Heart right ventricle (tissue), 16 donors: ENCODE measurements around the gene CXCR1. TPM values are rescaled to one million over a fixed set of nuclear protein-coding genes. Genes with fewer than 3 reads are reported as not detected.

Source experiments
- ATAC-seq, 8 donors: fragments of 200-7000 bp; cut with Tn5 transposase; one replicate each; pipeline ENCODE4 v1.9.1; 2020; ENCODE audit warnings: mild to moderate bottlenecking in 8 of 8, moderate library complexity in 8 of 8, moderate number of reproducible peaks in 1 of 8
- DNase-seq, 2 donors: peaks; one replicate each; pipeline ENCODE4 v3.0.0-alpha.2; 2020
- H3K27ac ChIP-seq, 10 donors: fragments of 200-600 bp; sonication (generic) in 2 of 10; one replicate each; pipeline versions ENCODE4 v1.5.0 to v1.8.0; 2020 to 2022; ENCODE audit warnings: mild to moderate bottlenecking in 3 of 10
- H3K27me3 ChIP-seq, 7 donors: fragments of 200-600 bp; one replicate each; pipeline ENCODE4 v1.8.0; 2021 to 2022; ENCODE audit warnings: mild to moderate bottlenecking in 2 of 7
- H3K36me3 ChIP-seq, 9 donors: fragments of 200-600 bp; sonication (generic) in 1 of 9; one replicate each; pipeline versions ENCODE4 v1.5.0 to v1.8.0; 2020 to 2022; ENCODE audit warnings: mild to moderate bottlenecking in 2 of 9
- H3K4me1 ChIP-seq, 9 donors: fragments of 200-600 bp; sonication (generic) in 1 of 9; one replicate each; pipeline versions ENCODE4 v1.5.0 to v1.8.0; 2020 to 2022; ENCODE audit warnings: mild to moderate bottlenecking in 4 of 9
- H3K4me3 ChIP-seq, 10 donors: fragments of 200-600 bp; sonication (generic) in 2 of 10; one replicate each; pipeline versions ENCODE4 v1.5.0 to v1.8.0; 2020 to 2022; ENCODE audit warnings: mild to moderate bottlenecking in 7 of 10, moderate library complexity in 2 of 10
- H3K9me3 ChIP-seq, 11 donors: fragments of 200-600 bp in 10 of 11; sonication (generic) in 2 of 11; one replicate each; pipeline versions ENCODE4 v1.5.0 to v1.8.0; 2013 to 2022; ENCODE audit warnings: mild to moderate bottlenecking in 2 of 11, control low read depth in 1 of 11, moderate library complexity in 1 of 11
- WGBS, 2 donors: extraction: QIAGEN DNeasy Blood & Tissue Kit; methylation state at CpG; one replicate each; pipeline ENCODE4 v1.1.7; 2013; ENCODE audit warnings: inconsistent platforms in 1 of 2; 5-methylcytosine and 5-hydroxymethylcytosine counted together
- intact Hi-C, 10 donors: fragments of 100-400 bp; cut with DNase I; formaldehyde crosslinking; loops; one replicate each; pipeline versions ENCODE4 v1.11.1 to v1.14.2; 2022
- polyA plus RNA-seq, 2 donors: library from polyadenylated mRNA; stranded (reverse); fragments of 200-250 nt; gene quantifications; one replicate each; pipeline ENCODE4 v1.2.3, GENCODE V29; 2013
- total RNA-seq, 10 donors: library from RNA; stranded (reverse); fragmentation: NEBNext Ultra II Directional in 3 of 10; extraction: Animal tissue kit (Norgen Biotek cat#: 25700) in 3 of 10; gene quantifications; one replicate each; pipeline versions ENCODE4 v1.2.1 to v1.2.4, GENCODE V29; 2021 to 2023
- TF ChIP-seq, protein P1 (sequence below), 9 donors: fragments of 200-600 bp; sonication (generic) in 2 of 9; IDR thresholded peaks; one replicate each; pipeline versions ENCODE4 v1.5.0 to v1.8.0; 2021 to 2022; ENCODE audit warnings: antibody characterized with exemption in 9 of 9, mild to moderate bottlenecking in 5 of 9, moderate library complexity in 1 of 9
- donor health status: Arrhythmogenic right ventricular cardiomyopathy.
- donor health status: ischemic (EF 13 %, LVEDD 7.1; RV severe dilation, severe dysfunction).
- donor health status: healthy with polysubstance abuse.
- donor health status: DM: no; HTN: yes; CAD: no.
- donor health status: DM: no; HTN: no; CAD: no.
- donor health status: ischemic (EF 25% LVEDD 6.9; RV normal size, moderate dysfunction).
- donor health status: ischemic (EF 25% LVEDD 5.7; RV mildly dilated, moderate dysfunction).
- donor health status: healthy.
- donor health status: DM: yes; HTN: yes; CAD: no.
- donor health status: Ischemic cardiomyopathy.
- donor health status: ischemic (EF 35%, LVEDD 5.7; RV mildly dilated, moderate dysfunction).
- donor health status: nonischemic (EF 11% LVEDD 7.7; RV severe dilation, severe dysfunction).
- donor health status: DM: yes; HTN: yes; CAD: no.
- donor health status: PGD.
- donor health status: ischemic (EF 29% LVEDD 5.4; RV normal size, mild dysfunction).
- donor health status: nonischemic (EF 23%, LVEDD 6.1; RV moderate dilation, normal function).

CXCR1 gene
- total and polyA plus RNA-seq, 12 donors = 0.10 to 2.6 (median 0.42) TPM; not detected in 1

DNA sequence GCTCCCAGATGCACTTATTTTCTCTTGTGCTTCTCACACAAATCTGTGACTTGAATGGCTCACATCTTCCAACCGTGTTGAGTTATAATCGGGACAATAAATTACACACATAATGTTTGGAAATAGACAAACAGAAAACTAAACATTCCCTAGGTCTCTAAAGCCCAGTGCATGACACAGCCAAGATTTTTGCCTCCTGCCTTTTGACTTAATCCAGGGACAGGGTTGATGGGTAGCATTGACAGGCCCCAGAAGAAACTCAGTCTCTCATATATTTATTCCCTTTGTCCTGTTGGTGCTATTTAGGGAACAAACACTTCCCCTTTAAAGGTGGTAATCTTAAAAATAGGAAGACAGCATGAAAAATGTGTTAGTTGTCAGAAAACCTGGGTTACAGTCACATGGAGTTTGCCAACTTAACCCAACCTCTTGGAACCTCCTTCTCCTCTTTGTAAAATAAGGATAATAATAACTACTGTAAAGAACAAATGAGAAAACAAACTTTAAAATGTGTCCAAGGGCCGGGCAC is 26.2 kb upstream of the CXCR1 start:
- Histone ChIP-seq H3K4me3 (no peak overlapping the region), H3K27ac (no peak overlapping the region), H3K9me3 (no peaks in the 10 kb centered on the region), H3K27me3 (no peaks in the 10 kb centered on the region), H3K4me1 (peaks cover 0 to 13% (median 0%) of the 10 kb centered on the region in 9 donors), H3K36me3 (no peaks in the 10 kb centered on the region)
- TF ChIP-seq, protein P1, sequence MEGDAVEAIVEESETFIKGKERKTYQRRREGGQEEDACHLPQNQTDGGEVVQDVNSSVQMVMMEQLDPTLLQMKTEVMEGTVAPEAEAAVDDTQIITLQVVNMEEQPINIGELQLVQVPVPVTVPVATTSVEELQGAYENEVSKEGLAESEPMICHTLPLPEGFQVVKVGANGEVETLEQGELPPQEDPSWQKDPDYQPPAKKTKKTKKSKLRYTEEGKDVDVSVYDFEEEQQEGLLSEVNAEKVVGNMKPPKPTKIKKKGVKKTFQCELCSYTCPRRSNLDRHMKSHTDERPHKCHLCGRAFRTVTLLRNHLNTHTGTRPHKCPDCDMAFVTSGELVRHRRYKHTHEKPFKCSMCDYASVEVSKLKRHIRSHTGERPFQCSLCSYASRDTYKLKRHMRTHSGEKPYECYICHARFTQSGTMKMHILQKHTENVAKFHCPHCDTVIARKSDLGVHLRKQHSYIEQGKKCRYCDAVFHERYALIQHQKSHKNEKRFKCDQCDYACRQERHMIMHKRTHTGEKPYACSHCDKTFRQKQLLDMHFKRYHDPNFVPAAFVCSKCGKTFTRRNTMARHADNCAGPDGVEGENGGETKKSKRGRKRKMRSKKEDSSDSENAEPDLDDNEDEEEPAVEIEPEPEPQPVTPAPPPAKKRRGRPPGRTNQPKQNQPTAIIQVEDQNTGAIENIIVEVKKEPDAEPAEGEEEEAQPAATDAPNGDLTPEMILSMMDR (IDR thresholded peaks at IDR 0.05) = no peak
- 73 to 76% methylated on average over 3 of the region's 3 CpGs for WGBS, 2 donors
- ATAC-seq (no peak), DNase-seq (no peak)
- intact Hi-C loops = no loop called here

DNA sequence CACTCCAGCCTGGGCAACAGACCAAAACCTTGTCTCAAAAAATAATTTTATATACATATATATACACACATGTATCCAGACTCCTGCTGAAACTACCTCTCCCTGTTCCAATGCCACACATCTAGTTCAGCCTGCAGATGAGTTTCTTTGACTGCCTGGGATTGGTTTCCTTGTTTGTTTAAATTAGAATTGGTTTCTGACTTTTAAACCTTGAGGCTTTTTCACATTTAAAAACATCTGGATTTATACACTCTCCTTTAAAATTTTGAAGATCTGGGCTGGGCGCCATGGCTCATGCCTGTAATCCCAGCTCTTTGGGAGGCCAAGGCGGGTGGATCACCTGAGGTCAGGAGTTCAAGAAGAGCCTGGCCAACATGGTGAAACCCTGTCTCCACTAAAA is 21.8 kb upstream of the CXCR1 start:
- ATAC-seq = no peak

DNA sequence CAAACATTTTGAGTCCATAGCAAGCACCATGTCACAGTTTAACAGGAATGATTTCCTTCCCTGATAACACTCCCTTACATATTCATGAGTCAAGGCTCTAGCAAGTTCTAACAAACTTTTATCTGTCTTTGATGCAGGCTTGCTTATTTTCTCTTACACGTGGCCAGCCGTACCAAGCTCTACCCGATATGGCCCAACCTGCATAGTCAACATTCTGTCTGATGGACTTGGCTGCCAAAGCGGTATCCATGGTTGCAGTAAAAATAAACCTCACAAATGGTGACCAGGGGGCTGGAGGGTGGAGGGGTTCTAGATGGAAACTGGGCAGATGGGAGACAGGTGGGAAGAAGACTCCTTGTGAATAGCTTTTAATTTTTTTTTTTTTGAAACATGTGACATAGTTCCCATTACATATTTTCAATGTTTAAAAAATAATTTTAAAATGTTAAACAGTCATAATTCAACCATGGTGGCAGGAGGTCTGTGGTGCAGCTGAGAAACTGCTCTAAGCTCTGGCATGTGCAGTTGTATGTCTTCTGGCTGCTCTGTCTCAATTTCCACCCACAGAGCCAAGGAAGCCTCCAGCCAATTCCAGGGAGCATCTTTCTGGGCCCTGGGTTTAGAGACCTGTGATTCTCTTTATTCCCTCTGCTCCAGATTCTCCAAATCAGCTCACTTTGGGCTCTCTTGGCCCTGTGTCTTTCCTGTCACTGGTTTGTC is 20.7 kb upstream of the CXCR1 start:
- intact Hi-C loops = loop anchor here in 7 of 10 donors (2.0 to 10.0 kb wide), 7 partner anchors 29 to 277 kb away; partner anchors contain the start of genes CATIP (in 4 of the 7), AAMP (in 1 of the 7), ARPC2 (in 1 of the 7) and PNKD (in 1 of the 7)

More for the DNA sequence above, 21.8 kb upstream of the CXCR1 start:
- DNase-seq = no peak
- 89 to 95% methylated on average over 2 of the region's 2 CpGs for WGBS, 2 donors
- H3K4me1 ChIP-seq = peaks cover 0 to 22% (median 9%) of the 10 kb centered on the region in 9 donors
- TF ChIP-seq, protein P1 (IDR thresholded peaks at IDR 0.05) = no peak
- no peak overlapping the region for H3K27ac ChIP-seq
- H3K9me3 ChIP-seq = no peaks in the 10 kb centered on the region
- no peak overlapping the region for H3K4me3 ChIP-seq
- no peaks in the 10 kb centered on the region for H3K36me3 ChIP-seq
- no peaks in the 10 kb centered on the region for H3K27me3 ChIP-seq
- intact Hi-C loops = loop anchor here in 7 of 10 donors (5.0 to 10.0 kb wide), 6 partner anchors 69 to 276 kb away; partner anchors contain the start of genes CATIP (in 4 of the 7), AAMP (in 1 of the 7) and PNKD (in 1 of the 7)

DNA sequence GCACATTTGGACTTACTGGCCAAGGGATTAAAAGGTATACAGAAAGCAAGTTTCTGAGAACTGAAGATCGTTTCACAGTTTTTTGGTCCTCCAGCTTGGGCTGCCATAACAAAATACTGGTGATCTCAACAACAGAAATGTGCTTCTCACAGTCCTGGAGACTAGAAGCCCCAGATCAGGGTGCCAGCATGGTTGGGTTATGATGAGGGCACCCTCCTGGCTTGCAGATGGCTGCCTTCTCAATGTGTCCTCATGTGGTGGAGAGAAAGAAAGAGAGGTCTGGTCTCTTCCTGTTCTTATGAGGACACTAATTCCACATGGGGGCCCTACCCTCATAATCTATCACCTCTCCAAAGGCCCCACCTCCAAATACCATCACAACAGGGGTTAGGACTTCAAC is 20.1 kb upstream of the CXCR1 start:
- ATAC-seq = peak in 1 of 8 donors; percentile 6
- no peak for DNase-seq
- Histone ChIP-seq H3K27me3 (no peaks in the 10 kb centered on the region), H3K9me3 (no peaks in the 10 kb centered on the region), H3K4me1 (peaks cover 0 to 10% (median 8%) of the 10 kb centered on the region in 9 donors), H3K36me3 (no peaks in the 10 kb centered on the region), H3K4me3 (no peak overlapping the region), H3K27ac (no peak overlapping the region)
- intact Hi-C loops = loop anchor here in 7 of 10 donors (1.0 to 10.0 kb wide), 8 partner anchors 29 to 278 kb away; partner anchors contain the start of genes CATIP (in 4 of the 7), AAMP (in 1 of the 7), ARPC2 (in 1 of the 7) and PNKD (in 1 of the 7)
- 57 to 73% methylated on average over 1 of the region's 1 CpG for WGBS, 2 donors
- TF ChIP-seq, protein P1 (IDR thresholded peaks at IDR 0.05) = no peak

More for the DNA sequence above, 20.7 kb upstream of the CXCR1 start:
- TF ChIP-seq, protein P1 (IDR thresholded peaks at IDR 0.05) = no peak
- Histone ChIP-seq H3K27me3 (no peaks in the 10 kb centered on the region), H3K36me3 (no peaks in the 10 kb centered on the region), H3K27ac (no peak overlapping the region), H3K4me1 (peaks cover 0 to 12% (median 9%) of the 10 kb centered on the region in 9 donors), H3K4me3 (no peak overlapping the region), H3K9me3 (no peaks in the 10 kb centered on the region)
- whole genome bisulfite sequencing, 2 donors = 46 to 55% methylated on average over 4 of the region's 4 CpGs
- ATAC-seq (peak in 2 of 8 donors; percentile 46 to 51), DNase-seq (no peak)
